CD4-positive, alpha-beta T cell treated with Interleukin-12 subunit alpha and Interleukin-12 subunit beta, for 1 hour (primary cell): Measurements from ENCODE around the gene CPEB3.
"Not testable (repeated sequence)": the region's sequence is repeated elsewhere in the genome, so short reads cannot be mapped to it uniquely, and the experiment has no call there.

ENCODE experiments used
- DNase-seq: peaks from one replicate; pipeline ENCODE4 v3.0.0-alpha.2; 2020

CPEB3 gene

GRCh38 chr10:92208157-92208720 is 82.6 kb downstream of the CPEB3 start:
- no peak for DNase-seq

- DNase-seq = no peak
Observed at GRCh38 chr10:92207061-92207460, 83.8 kb downstream of the CPEB3 start.

- DNase-seq = no peak
Observed at GRCh38 chr10:92203919-92204623, 86.8 kb downstream of the CPEB3 start.

- DNase-seq = no peak
Observed at GRCh38 chr10:92202536-92202935, 88.3 kb downstream of the CPEB3 start.

GRCh38 chr10:92200564-92200963 is 90.3 kb downstream of the CPEB3 start:
- no peak for DNase-seq

GRCh38 chr10:92187101-92187500 is 103.8 kb downstream of the CPEB3 start:
- DNase-seq = no peak

GRCh38 chr10:92184977-92185376 is 105.9 kb downstream of the CPEB3 start:
- DNase-seq = no peak

GRCh38 chr10:92183199-92183598 is 107.7 kb downstream of the CPEB3 start:
- no peak for DNase-seq

GRCh38 chr10:92181575-92181974 is 109.3 kb downstream of the CPEB3 start:
- DNase-seq = no peak

- DNase-seq = no peak
Observed at GRCh38 chr10:92180399-92180798, 110.5 kb downstream of the CPEB3 start.

- no peak for DNase-seq
Observed at GRCh38 chr10:92177546-92177945, 113.3 kb downstream of the CPEB3 start.

- DNase-seq = no peak
Observed at GRCh38 chr10:92175164-92175563, 115.7 kb downstream of the CPEB3 start.

GRCh38 chr10:92173996-92174395 is 116.9 kb downstream of the CPEB3 start:
- no peak for DNase-seq

GRCh38 chr10:92164036-92164696 is 126.7 kb downstream of the CPEB3 start:
- DNase-seq = no peak

GRCh38 chr10:92162541-92162940 is 128.3 kb downstream of the CPEB3 start:
- no peak for DNase-seq

- no peak for DNase-seq
Observed at GRCh38 chr10:92156874-92157773, 133.8 kb downstream of the CPEB3 start.

- no peak for DNase-seq
Observed at GRCh38 chr10:92150823-92151222, 140.1 kb downstream of the CPEB3 start.

GRCh38 chr10:92149261-92149660 is 141.6 kb downstream of the CPEB3 start:
- no peak for DNase-seq

- no peak for DNase-seq
Observed at GRCh38 chr10:92146781-92147180, 144.1 kb downstream of the CPEB3 start.

GRCh38 chr10:92146107-92146506 is 144.8 kb downstream of the CPEB3 start:
- no peak for DNase-seq

GRCh38 chr10:92142949-92143348 is 147.9 kb downstream of the CPEB3 start:
- DNase-seq = no peak

GRCh38 chr10:92142512-92142911 is 148.4 kb downstream of the CPEB3 start:
- no peak for DNase-seq

- DNase-seq = not testable (repeated sequence)
Observed at GRCh38 chr10:92141147-92141546, 149.7 kb downstream of the CPEB3 start.
